K562 treated with DMSO at 1 percent for 12 hours (cell line): ENCODE measurements around the gene RELCH. TPM values are rescaled to one million over a fixed set of nuclear protein-coding genes. Genes with fewer than 3 reads are reported as not detected.

Source experiments
- total RNA-seq: library from RNA; unstranded; fragments of 300-600 nt; gene quantifications from 2 replicates; pipeline ENCODE4 v1.2.3, GENCODE V29; 2022; ENCODE audit not compliant: insufficient read depth

RELCH gene, protein sequence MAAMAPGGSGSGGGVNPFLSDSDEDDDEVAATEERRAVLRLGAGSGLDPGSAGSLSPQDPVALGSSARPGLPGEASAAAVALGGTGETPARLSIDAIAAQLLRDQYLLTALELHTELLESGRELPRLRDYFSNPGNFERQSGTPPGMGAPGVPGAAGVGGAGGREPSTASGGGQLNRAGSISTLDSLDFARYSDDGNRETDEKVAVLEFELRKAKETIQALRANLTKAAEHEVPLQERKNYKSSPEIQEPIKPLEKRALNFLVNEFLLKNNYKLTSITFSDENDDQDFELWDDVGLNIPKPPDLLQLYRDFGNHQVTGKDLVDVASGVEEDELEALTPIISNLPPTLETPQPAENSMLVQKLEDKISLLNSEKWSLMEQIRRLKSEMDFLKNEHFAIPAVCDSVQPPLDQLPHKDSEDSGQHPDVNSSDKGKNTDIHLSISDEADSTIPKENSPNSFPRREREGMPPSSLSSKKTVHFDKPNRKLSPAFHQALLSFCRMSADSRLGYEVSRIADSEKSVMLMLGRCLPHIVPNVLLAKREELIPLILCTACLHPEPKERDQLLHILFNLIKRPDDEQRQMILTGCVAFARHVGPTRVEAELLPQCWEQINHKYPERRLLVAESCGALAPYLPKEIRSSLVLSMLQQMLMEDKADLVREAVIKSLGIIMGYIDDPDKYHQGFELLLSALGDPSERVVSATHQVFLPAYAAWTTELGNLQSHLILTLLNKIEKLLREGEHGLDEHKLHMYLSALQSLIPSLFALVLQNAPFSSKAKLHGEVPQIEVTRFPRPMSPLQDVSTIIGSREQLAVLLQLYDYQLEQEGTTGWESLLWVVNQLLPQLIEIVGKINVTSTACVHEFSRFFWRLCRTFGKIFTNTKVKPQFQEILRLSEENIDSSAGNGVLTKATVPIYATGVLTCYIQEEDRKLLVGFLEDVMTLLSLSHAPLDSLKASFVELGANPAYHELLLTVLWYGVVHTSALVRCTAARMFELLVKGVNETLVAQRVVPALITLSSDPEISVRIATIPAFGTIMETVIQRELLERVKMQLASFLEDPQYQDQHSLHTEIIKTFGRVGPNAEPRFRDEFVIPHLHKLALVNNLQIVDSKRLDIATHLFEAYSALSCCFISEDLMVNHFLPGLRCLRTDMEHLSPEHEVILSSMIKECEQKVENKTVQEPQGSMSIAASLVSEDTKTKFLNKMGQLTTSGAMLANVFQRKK
- total RNA-seq = 0.99 and 3.2 TPM in 2 replicates

DNA sequence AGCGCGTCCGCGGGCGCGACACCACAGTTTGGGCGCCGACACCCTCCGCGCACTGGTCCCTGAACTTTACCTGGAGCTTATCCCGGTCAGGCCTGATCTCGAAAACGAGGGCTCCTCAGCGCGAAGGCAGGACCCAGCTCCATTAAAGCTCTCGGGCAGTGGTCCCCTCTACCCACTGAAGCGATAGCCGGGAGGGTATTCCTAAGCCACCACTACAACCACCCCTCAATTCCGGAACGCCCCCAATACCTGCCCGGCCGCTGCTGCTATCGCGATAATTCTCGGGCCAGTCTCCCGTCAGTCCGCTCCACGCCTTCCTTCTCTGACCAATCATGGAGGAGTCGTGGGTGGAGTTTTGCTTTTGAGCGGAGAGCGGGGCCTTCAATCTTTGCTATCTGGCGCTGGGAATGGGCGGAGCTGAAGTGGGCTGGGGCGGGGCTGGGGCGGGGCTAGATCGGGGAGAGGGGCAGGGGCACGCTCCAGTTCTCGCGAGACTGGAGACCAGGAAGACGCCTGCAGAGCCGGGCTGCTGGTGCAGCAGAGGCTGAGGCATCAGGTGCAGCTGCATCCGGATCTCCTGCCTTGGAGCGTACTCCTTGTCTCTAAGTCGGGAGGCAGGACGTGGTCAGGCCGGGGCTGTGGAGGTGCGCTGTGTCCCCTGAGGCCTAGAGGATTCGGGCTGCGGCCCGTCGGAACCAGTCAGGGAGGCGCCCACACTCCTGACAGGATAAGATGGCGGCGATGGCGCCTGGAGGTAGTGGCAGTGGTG lies at the start of gene RELCH, which contains the start of gene PIGN:
RELCH (plus strand) TSS at position 482 of the 769 bp plus-strand sequence; CDS start at position 733, 251 bp downstream.
PIGN (minus strand) TSS at position 283 of the 769 bp plus-strand sequence. CDS start 25,703 bp downstream, outside the sequence.

DNA sequence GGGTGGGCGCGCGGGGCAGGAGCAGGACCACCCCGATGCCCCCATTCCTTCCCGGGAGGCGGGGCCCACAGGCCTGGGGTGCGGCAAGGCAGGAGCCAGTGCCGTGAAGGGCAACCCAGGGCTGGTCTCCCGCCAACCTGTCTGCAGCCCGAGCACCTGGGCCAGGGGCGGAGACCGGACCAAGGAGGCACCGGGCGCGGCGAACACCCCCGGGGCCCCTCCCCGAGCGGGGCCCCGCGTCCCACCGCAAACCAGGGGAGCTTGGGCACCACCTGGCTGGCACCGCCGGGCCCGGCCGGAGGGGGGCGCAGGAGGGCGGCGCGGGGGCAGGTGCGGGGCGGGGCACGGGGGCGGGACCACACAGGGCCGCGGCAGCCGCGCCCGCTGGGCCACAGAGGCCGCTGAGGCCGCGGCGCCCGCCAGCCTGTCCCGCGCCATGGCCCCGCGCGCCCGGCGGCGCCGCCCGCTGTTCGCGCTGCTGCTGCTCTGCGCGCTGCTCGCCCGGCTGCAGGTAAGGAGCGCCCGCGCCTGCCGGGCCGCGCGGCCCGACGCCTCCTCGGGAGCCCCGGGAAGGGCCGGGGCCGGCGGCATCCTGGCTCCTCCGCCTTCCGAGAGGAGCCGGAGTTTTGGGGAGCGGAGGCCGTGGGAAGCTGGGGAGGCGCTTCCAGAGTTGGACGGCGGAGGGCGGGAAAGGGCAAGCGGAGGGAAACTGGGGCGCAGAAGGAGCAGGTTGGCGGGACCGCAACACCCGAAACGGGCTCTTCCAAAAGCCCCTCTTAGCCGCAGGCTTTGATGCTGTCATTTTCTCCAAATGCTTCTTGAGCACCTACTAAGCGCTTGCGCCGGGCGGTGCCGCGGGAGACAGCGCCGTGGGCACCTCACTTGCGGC lies 138.1 kb downstream of the RELCH start, which contains the start of gene TNFRSF11A:
TNFRSF11A (plus strand) TSS at position 394 of the 889 bp plus-strand sequence; CDS start at position 437, 43 bp downstream.

Other genes with a start within 250 kb of the RELCH start
- gene PIGN, start 199 bp upstream of the RELCH start, total RNA-seq = 2.1 and 12.9 TPM in 2 replicates
- gene TNFRSF11A, start 138.1 kb downstream of the RELCH start, total RNA-seq = 0.32 TPM in 1 of 2 replicates, not detected in the other